GM18909 (cell line): ENCODE results near the gene HID1.
"Not testable (repeated sequence)": the region's sequence is repeated elsewhere in the genome, so short reads cannot be mapped to it uniquely, and the experiment has no call there.

Source experiments
- ATAC-seq: cut with Tn5 transposase; IDR thresholded peaks from one replicate; pipeline ENCODE4 v1.9.1; 2021; ENCODE audit warnings: mild to moderate bottlenecking; ENCODE audit not compliant: unreplicated experiment, poor library complexity

HID1 gene

DNA sequence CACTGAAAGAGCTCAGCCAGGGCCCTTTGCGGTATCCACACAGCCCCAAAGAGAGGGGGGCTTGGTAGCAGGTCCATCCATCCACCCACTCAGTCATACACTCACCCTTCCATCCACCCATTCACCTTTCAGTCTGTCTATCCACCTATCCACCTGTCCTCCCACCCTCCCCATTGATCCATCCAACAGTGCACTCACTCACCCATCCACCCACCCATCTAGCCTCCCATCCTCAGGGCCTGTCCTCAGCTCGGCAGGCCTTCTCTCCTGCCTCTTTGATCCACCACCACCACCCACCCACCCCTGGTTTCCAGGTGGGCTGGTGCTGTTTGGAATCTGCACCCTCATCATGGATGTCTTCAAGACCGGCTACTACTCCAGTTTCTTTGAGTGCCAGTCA lies 47.3 kb downstream of the HID1 start:
- ATAC-seq: no peak

GRCh38 chr17:74924250-74924948 lies 48.2 kb downstream of the HID1 start, which contains the start of gene OTOP2:
Gene OTOP2 (plus strand): TSS chr17:74924273. CDS start chr17:74924633, 360 bp downstream.
- ATAC-seq: no peak

GRCh38 chr17:74923538-74924249 lies 48.9 kb downstream of the HID1 start:
- ATAC-seq: no peak

DNA sequence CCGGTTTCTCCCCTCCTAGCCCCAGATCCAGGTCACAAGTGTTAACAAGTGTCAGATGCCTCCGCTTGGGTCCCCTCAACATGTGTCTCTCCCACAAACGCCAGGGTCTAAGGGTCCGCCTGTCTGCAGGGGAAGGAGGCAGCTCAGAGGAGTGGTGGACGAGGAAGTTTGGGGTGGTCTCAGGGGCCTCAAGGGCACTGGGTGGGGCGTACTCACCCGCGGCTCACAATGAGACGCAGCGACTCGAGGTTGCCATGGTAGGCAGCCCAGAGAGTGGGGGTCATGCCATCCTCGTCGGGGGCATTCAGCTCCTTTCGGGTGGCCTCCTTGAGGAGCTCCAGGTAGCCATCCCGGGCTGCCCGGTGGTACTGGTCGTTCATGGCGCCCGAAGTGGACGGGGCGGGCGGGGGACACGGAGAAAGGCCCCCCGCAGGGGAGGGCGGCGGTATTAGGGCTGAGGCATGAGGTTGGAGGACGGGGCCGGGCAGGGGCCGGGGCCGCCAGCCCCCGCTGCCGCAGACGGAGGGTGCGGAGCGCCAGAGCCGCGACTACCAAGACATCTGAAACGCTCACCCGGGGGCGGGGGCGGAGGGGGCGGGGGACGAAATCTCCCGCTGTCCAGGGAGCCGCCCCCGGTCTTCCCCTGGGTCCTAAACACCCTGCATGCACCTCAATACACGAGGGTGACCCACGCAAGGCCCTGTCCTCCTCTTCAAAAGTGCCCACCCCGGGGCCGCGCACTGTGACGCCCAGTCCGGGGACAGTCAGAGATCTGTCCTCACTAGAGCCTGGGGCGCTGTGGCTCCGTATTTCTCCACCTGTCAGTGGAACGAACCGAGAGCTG lies 49.6 kb downstream of the HID1 start, which contains the start of gene USH1G:
Gene USH1G (minus strand): TSS at position 562 of the 844 bp plus-strand sequence. CDS start 182 bp downstream, at position 380.
- no peak for ATAC-seq

- ATAC-seq: no peak
Measured at GRCh38 chr17:74922172-74922571, 50.4 kb downstream of the HID1 start.

DNA sequence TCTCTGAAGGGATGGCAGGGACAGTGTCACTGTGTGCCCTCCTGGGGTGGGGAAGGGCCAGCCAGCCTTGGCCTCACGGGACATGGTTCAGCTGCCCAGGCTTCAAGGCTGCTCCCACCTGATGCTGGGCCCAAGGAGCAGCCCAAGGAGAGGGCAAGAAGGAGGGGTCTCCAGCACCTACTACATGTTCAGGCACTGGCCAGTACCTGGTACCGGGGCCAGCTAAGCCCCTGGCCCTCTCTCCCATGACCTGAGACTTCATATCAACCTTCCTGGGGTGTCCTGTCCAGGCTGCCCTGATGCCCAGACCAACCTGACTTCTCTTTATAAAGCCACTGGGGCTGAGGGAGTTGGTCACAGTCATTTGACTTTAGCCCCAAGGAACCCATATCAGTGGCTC lies 50.8 kb downstream of the HID1 start:
- no peak for ATAC-seq

DNA sequence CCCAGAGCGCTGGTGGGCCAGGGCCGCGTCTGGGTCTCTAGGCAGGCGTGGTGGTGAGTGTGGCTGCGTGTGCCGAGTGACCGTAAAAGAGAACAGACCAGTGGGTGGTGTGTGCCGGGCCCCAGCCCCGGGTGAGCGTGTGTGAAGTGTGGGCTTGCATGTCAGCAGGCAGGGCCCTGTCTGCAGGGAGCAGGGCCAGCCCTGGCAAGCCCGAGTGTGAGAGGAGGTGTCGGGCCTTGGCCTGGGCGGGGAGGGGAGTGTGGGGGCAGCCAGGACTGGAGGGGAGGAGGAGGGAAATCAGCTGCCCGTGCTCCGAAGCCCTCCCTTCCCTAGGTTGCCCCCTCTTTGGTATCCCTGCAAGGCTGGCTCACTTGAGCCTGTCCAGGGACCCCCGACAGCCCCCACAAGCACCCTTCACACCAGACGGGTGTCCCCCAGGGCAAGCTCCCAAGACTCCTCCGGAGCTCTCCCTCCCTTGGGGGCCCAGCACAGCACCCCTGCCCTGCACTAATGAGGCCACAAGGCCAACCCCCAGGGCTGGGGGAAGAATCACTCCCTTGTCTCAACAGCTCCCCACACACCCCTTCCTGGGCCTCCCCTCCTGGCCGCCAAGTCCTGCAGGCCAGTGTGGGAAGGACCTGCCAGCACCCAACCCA lies 51.4 kb downstream of the HID1 start:
- no peak for ATAC-seq

GRCh38 chr17:74920642-74921025 lies 51.9 kb downstream of the HID1 start:
- ATAC-seq: no peak

DNA sequence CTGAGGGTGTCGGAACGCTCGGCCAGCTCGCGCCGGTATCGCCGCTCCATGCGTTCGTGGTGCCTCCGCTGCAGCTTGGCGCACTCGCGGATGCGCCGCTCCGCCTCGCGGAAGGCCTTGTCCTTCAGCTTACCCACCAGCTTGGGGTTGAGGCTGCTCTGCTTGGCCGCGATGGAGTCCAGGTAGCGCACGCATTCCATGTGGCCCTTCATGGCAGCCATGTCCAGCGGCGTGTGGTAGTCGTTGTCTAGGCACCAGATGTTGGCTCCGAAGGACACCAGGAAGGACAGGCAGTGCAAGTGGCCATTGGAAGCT lies 52.3 kb downstream of the HID1 start:
- no peak for ATAC-seq

DNA sequence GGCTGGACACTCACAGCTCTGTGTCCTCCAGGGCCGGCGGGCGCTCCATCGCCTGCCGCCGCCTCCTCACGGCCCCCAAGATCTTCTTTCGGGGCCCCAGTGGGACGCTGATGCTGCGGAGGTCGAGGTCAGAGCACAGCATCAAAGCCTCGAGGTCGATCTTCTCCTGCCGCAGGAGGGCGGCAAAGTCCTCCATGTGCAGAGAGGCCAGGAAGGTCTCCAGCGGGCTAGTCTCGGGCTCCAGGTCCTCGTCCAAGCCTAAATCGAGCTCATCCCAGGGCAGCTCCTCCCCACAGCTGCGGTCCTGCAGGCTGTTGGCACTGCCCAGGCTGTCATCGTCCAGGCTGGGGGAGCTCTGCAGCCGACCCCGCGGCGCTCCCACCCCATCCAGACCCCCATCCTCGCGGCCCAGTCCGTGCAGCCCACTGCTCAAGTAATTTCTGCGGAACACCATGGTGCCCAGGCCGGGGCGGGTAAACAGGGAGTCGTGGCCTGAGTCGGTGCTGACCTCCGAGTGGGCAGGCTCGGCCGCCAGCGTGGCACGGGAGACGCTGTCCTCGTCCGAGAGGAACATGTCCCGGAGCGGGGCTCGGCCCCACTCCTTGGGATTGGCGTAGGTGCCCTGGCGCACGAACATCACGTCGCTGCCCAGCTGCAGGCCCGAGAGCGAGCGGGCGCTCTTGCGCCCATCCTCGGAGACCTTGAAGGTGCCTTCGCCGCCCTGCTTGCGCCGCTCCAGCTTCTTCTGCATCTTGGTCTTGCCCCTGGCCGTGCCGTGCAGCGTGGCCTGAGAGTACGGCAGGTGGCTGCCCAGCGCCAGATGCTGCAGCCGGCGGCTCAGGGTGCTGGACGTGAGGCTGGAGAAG lies 52.9 kb downstream of the HID1 start:
- no peak for ATAC-seq

- no peak for ATAC-seq
Measured at GRCh38 chr17:74918906-74919305, 53.7 kb downstream of the HID1 start.

- ATAC-seq: no peak
Measured at GRCh38 chr17:74917430-74917829, 55.1 kb downstream of the HID1 start.

DNA sequence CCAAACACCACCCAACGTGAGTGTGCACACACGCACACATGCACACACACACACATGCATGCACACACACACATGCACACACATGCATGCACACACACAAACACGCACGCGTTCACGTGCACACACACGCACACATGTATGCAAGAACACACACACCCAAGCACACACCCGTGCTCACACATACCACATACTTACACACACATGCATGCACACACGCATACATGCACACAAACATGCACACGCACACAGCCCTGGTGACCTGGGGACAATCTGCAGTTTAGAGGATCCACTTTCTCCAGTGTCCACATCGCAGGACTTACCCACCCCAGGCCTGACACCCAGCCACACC lies 55.7 kb downstream of the HID1 start:
- no peak for ATAC-seq

GRCh38 chr17:74916136-74916850 lies 56.3 kb downstream of the HID1 start:
- no peak for ATAC-seq

DNA sequence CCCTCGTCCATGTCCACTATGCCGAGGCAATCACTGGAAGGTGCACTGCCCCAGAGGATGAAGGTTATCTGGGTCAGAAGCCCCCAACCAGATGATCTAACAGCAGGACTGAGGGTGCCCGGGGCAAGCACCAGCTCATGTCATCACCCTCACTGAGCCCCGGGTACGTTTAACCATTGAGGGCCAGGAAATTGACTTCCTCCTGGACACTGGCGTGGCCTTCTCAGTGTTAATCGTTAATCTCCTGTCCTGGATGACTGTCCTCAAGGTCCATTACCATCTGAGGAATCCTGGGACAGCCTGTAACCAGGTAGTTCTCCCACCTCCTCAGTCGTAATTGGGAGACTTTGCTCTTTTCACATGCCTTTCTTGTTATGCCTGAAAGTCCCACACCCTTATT lies 61.1 kb downstream of the HID1 start:
- ATAC-seq: not testable (repeated sequence)

DNA sequence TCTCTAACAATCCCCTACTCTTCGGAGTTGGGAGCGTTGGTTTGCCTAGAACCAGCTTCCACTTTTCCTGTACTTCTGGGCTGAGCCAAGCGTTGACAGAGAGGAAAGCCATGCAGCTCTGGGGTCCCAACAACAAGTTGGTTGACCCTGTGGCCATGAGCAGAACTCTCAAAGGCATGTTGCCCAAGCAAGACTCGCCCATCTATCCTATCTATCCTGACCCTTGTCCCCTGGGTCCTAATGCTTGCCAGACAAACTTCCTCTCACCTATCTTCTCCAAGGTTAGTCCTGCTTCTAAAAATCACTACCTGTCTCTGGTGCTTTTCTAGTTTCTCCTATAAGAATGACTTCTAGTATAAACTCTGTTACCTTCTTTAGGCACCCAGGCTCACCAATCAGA lies 63.5 kb downstream of the HID1 start:
- not testable (repeated sequence) for ATAC-seq

DNA sequence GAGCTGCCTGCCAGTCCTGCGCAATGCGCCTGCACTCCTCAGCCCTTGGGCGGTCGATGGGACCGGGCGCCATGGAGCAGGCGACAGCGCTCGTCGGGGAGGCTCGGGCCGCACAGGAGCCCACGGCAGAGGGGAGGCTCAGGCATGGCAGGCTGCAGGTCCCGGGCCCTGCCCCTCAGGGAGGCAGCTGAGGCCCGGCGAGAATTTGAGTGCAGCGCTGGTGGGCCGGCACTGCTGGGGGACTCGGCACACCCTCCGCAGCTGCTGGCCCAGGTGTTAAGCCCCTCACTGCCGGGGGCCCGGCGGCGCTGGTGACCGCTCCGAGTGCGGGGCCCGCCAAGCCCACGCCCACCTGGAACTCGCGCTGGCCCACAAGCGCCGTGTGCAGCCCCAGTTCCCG lies 65.5 kb downstream of the HID1 start:
- no peak for ATAC-seq

DNA sequence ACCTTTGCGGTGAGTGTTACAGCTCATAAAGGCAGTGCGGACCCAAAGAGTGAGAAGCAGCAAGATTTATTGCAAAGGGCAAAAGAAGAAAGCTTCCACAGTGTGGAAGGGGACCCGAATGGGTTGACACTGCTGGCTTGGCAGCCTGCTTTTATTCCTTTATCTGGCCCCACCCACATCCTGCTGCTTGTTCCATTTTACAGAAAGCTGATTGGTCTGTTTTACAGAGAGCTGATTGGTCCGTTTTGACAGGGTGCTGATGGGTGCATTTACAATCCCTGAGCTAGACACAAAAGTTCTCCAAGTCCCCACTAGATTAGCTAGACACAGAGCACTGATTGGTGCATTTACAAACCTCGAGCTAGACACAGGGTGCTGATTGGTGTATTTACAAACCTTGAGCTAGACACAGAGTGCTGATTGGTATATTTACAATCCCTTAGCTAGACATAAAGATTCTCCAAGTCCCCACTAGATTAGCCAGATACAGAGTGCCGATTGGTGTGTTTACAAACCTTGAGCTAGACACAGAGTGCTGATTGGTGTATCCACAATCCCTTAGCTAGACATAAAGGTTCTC lies 66.3 kb downstream of the HID1 start:
- ATAC-seq: not testable (repeated sequence)
